GM18526 (cell line): ENCODE measurements around the gene LRRC8C.

Source experiments
- POLR2A ChIP-seq: IDR thresholded peaks from 3 replicates; pipeline ENCODE4 v1.6.1; 2011; ENCODE audit not compliant: insufficient read length; ENCODE audit errors: extremely low read depth

Gene LRRC8C

DNA sequence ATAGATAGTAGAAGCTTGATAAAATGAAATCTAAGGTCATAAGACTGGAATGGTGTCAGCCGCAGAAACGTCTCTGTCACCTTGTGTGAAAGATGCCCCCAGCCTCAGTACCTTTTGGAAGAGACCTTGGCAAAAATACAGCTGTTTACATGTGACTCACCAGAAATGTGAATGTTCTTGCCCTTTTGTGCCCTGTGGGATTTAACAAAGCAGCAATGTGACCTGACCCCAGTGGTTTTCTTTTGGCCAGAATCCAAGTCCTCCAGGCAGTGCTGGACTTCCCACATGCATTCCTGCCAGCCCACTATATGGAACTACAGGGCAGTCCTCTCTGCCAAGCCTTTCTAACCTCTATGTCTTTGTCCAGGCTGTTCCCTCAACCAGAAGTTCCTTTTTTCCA lies 27.2 kb upstream of the LRRC8C start:
- no peak for TF ChIP-seq POLR2A

DNA sequence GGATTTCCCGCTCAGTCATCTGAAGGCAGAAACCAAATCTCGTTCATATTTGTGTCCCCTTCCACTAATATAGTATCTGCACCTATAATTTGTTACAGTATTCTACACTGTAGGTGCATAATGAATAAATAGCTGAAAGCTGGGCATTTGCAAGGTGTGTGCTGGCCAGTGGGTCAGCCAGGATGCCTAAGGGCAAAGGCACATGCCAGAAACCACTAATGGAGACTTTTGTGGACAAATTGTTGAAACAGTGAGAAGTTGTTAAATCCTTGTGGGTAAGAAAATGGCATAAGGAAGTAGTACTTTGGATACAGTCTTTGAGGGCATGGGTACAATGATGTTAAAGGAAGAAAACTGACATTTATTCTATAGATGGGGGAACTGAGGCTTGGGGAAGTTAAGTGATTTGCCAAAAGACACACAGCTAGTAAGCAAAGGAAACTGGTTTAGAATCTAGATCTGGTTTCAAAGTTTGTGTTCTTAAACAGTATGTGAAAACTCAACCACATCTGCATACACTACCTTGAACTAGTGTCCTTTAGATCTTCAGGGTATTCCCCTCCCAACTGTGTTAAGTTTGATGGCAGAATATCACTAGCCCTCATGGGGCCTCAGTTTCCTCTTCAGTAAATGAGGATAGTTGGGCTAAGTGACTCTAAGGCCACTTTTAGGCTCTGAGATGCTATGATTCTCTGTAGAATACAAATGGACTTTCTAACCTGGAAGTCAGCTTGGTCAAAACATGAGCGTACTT lies 26.5 kb upstream of the LRRC8C start:
- no peak for TF ChIP-seq POLR2A

DNA sequence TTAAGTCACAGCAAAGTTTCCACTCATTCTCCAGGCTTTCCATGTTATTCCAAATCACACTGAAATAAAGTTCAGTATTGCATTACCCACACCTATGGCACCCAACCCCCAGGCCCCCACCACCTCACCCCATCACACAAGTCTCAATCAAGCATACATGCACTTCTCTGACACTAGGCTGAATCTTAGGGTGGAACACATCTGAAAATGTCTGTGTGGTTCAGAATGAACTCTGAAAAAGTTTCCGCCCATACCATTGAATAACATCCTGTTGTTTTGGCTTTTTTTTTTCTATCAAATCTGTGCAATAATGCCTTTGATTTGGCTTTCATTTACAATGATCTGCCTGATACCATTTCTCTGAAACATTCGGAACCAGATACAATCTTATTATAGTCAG lies 25.8 kb upstream of the LRRC8C start:
- no peak for TF ChIP-seq POLR2A

DNA sequence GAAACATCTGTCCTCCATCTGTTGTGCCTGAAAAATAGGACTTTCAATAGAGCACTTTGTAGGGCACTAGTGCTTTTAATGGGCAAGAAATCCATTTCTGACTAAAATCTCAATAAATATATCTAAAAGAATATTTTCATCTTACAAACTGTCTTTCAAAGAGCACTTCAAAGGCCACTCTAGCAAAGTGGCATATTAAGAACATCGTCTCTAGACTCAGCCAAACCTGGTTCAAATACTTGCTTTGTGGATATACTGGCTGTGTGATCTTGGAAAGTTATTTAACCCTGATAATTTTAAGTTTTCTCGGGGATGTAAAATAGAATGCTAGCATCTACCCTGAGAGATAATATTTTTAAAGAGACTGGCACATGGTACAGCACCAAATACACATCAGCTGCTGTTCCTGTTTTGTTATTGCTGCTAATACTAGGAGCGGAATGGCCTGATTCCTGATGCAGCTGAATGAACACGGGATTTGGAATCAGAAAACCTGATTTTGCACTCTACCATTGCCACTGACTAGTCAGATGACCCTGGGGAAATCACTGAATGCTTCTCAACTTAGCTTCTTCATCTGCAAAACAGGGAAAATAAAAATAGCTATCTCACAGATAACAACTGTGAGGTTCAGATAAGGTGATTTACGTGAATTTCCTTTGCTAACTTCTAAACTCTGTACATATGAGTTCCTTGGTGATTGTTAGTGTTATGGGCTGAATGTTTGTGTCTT lies 25.2 kb upstream of the LRRC8C start:
- no peak for TF ChIP-seq POLR2A

DNA sequence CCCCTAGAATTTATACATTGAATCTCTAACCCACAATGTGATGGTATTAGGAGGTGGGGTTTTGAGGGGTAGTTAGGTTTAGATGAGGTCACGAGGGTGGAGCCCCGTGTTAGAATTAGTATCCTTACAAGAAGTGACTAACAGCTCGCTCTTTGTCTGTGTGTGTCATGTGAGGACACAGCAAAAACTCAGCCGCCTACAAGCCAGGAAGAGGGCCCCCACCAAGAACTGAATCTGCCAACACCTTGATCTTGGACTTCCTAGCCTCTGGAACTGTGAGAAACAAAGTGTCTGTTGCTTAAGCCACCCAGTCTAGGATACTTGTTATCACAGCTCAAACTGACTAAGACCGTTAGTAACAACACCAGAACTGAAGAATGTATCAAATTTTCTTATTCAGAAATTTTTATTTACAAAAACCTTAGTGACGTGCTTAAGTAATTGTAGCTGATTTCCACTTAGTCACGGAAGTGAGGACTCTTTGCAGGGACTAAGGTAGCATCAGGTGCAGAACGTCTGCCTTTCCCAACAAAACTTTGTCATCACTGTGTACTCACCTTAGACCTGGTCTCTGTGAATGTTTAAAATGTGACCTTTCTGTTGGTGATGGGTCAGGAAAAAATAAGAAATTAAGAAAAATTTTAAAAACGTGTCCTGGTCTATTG lies 24.5 kb upstream of the LRRC8C start:
- no peak for TF ChIP-seq POLR2A

DNA sequence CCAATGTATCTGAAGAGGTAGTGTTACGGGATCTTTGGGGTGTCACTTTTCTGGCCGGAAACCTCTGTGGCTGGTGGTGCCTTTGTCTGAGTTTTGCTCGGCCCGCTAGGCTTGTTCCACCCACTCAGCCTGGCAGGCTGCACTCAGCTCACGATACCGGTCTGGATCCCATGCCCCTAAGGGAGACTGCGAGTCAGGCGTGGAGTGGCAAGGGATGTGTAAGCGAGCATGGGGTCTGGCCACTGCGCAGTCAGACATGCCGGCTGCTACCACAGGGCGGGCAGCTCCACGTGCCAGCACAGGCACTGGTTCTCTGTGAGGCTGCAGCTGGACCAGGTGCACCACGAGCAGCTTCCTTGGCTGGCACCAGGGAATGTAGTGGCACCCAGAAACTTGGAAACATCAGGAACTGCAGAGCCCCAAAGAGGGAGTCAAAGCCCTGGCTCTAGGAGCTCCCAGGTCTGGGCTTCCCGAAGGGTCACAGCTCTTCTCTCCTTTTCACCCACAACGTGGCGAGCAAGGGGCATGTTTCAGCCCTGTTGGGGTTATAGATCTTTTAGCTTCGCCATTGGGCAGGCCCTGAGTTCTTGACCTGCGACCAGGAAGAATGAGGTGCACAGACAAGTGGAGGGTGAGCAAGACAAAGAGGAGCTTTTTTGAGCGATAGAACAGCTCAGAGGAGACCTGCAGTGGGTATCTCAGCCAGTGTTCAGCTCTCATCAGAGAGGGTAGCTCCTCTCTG lies 23.8 kb upstream of the LRRC8C start:
- no peak for TF ChIP-seq POLR2A

DNA sequence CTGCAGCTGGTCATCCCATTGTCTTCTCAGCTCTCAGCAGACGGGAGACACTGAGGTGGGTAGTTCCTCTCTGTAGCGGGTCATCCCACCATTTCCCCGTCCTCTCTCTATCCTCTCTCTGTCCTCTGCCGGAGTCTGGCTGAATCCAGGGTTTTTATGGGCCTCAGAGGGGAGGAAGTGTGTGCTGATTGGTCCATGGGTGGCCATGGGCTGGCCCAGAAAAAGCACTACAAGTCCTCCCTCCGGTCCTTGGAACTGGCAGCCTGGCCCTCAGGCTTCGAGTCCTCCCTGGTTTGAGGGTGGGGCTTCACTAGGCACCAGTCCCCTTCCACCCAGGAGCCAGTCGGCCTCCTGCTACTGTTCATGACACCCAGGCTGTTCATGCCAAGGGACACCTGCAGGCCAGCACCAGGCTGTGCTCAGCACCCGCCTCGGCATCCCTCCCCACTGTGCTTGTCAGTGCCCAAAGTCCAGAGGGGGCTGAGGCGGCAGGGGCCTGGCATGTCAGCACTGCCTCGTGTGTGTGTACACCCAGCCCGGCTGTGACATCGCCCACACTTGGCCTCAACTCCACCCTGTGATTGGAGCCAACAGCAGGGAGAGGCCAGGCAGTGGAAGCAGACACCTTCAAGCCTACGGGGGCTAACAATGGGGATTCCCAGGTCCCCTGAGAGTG lies 23.0 kb upstream of the LRRC8C start:
- TF ChIP-seq POLR2A = no peak

DNA sequence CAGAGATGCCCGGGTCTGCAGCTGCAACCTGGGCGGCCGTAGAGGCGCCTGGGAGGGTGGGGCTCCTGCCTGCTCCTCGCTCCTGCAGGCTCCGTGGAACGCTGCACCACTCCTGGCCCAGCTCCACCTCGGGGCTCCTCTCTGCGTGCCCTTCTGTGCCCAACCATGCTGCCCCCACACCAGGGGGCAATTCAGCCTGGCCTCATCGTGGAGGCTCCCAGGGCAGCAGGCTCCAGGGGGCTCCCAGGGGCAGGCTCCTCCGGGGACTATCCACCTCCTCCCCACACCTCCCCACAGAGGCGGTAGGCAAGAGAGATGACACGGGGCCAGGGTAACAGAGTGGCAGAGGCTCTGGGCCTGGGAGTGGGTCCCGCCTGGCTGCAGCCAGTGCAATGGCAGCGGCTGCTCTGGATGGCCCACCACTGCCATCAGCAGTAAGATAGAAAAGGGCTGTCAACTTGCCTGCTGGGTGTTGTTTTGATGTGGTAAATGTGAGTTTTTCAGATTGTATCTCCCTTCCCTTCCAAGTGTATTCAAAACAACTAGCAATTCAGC lies 22.4 kb upstream of the LRRC8C start:
- TF ChIP-seq POLR2A = no peak

DNA sequence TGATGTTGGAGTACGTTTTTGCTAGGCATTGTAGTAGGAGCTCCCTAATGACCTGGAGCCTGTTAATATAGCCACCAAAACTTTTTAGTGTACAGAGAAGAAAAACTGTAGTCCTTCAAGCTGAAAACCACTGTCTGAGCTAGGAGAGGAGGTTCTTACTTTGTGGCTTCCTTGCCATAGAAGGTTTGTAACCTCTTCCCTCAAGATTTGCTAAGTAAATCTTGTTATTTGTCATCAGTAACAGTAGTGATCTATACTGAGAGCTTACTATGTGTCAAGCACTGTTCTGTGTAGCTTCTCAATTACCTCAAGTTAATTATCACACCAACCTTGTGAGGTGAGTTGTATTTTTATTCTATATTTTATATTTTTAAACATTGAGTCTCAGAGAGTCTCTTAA lies 21.2 kb upstream of the LRRC8C start:
- no peak for TF ChIP-seq POLR2A

DNA sequence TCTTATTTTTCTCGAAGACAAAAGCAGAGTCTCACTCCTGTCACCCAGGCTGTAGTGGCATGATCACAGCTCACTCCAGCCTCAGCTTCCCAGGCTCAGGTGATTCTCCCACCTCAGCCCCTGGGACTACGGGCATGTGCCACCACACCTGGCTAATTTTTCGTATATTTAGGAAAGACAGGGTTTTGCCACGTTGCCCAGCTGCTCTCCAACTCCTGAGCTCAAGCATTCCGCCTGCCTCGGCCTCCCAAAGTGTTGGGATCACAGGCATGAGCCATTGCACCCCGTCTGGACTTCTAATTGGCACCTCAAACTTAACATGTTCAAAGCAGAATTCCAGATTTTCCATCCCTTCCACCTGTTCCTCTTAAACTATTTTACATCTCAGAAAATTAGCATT lies 19.0 kb upstream of the LRRC8C start:
- TF ChIP-seq POLR2A = no peak

DNA sequence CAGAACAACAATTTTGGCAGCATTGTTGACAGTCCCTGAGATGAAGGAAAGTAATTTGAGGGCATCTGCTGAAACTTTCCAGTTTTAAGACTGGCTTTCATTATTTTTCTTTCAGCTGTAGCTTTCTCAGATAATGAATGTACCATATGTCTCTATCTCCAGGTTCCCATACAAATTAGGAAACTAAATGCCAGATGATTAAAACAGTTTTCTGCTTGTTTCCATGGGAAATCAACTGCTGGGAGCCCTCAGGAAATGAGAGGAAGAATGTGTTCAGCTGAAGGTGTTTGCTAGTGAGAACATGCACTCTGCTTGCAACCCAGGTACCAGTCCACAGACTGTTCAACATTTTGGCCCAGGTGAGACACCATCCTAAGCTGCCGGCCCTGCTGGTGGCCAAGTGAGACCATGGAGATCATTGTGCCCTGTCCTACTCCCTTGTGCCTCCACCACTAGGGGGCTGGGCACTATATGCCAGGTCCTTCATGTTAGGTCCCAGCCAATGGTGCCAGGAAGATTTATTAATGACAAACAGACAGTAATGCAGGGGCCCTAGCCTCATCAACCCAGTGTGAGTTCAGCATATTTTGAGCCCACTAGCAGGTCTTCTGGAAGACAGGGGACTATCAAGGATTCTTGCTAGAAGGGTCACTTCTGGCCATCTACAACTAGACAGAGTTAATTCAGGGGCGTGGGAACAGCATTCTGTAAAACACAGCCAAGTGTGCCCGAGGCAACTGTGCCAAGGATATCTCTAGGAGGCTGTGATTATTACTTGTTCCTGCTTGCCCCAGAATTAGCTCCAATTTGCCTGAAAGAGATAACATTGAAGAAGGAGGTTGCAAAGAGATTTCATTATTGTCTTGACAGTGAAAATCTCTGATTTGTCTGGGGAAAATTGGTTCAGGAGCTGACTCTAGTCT lies 17.0 kb upstream of the LRRC8C start:
- TF ChIP-seq POLR2A = no peak

DNA sequence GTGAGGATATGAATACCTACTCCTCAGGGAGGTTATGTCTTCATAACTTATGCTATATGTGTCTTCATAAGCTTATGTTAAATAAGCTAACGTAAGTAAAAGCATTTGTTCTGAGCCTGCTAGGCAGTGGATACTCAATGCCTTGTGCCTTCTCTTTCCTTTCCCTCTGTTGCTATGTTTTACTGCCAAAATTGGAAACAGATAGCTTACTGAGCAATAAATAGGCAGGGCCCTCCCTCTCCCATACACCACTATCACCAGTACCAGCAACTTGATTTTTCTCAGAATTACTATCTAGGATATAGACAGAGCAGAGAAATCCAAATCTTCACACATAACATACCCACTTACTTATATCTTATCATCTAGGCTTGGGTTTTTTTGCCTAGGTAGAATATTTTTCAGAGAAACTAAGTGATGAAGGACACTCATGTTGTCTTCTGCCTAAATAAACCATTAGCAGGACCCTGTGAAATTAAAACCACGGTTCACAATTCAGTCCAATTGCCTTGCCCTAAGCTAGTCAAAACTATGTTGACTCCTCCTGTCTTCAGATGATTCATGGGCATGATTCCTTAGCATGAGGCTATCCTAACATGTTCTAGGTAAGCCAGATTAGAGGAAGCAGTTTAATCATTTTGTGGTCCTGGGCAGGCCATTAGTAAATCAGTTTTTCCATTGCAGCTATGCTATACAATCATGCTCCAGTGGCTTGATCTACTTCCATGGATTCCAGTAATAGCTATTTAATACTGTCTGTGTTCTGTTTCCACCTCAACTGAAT lies 15.9 kb upstream of the LRRC8C start:
- no peak for TF ChIP-seq POLR2A

DNA sequence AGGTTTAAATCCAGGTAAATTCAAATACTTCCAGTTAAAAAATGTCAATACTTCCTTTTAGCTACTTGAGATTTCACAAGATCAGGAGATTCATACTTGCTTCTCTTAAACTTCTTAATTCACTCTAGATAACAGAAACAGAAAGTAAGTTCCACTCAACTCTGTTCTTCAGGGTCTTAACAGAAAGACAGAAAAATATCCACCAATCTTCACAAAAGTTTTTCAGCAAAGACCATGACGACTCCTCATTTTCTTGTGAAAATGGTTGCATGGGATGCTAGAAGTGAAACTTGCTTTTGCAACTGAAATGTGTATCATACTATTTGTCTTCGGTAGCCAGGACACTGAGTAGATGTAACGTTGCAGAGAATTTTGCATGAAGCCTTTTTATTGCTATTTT lies 12.3 kb upstream of the LRRC8C start:
- TF ChIP-seq POLR2A = no peak
